Prostate gland (tissue), 2 donors: Measurements from ENCODE around the gene TNRC6B. TPM values are rescaled to one million over a fixed set of nuclear protein-coding genes. Genes with fewer than 3 reads are reported as not detected.
"Not testable (repeated sequence)": the region's sequence is repeated elsewhere in the genome, so short reads cannot be mapped to it uniquely, and the experiment has no call there.

ENCODE experiments used
- DNase-seq: peaks from one replicate; pipeline ENCODE4 v3.0.0-alpha.2; 2019; ENCODE audit warnings: low spot score
- H3K27ac ChIP-seq, 2 donors: fragments of 200-600 bp; sonication (generic); 2 replicates each; pipeline ENCODE4 v1.5.1; 2017 to 2019
- H3K27me3 ChIP-seq: fragments of 200-600 bp; sonication (generic); replicated peaks from 2 replicates; pipeline ENCODE4 v1.5.1; 2019; ENCODE audit not compliant: insufficient read depth
- H3K36me3 ChIP-seq, 2 donors: fragments of 200-600 bp; sonication (generic); 1 replicate in 1 of 2; 2 replicates in 1 of 2; pipeline versions ENCODE4 v1.5.1 to v1.8.1; 2017 to 2019
- H3K4me1 ChIP-seq: fragments of 200-600 bp; sonication (generic); replicated peaks from 2 replicates; pipeline ENCODE4 v1.5.1; 2019
- H3K4me3 ChIP-seq, 2 donors: fragments of 200-600 bp; sonication (generic); 2 replicates each; pipeline ENCODE4 v1.5.1; 2017 to 2019
- H3K9me3 ChIP-seq: fragments of 200-600 bp; sonication (generic); 2 replicates; pipeline ENCODE4 v1.5.1; 2017
- CTCF ChIP-seq, 4 experiments: fragments of 200-600 bp in 2 of 4; fragments of 450-650 bp in 2 of 4; sonication (generic) in 2 of 4; IDR thresholded peaks; 1 replicate in 3 of 4; 2 replicates in 1 of 4; pipeline ENCODE4 v1.5.1; 2016 to 2019; ENCODE audit warnings: antibody characterized with exemption in 4 of 4, mild to moderate bottlenecking in 2 of 4, moderate library complexity in 2 of 4
- POLR2A ChIP-seq: fragments of 450-650 bp; IDR thresholded peaks from one replicate; pipeline ENCODE4 v1.6.1; 2016; ENCODE audit warnings: antibody characterized with exemption, mild to moderate bottlenecking
- POLR2AphosphoS5 ChIP-seq: sonication (generic); formaldehyde crosslinking; IDR thresholded peaks from one replicate; pipeline ENCODE4 v1.6.1; 2017; ENCODE audit warnings: antibody characterized with exemption
- WGBS: methylation state at CpG from one replicate; pipeline ENCODE4 v1.1.5; 2018; 5-methylcytosine and 5-hydroxymethylcytosine counted together
- intact Hi-C: fragments of 100-400 bp; cut with DNase I; formaldehyde crosslinking; loops from one replicate; pipeline ENCODE4 v1.14.2; 2022
- total RNA-seq, 2 donors: library from RNA; depleted of rRNA; stranded (reverse); fragments of >200 nt; gene quantifications; one replicate each; pipeline ENCODE4 v1.1.0, GENCODE V29; 2016

Gene TNRC6B
- total RNA-seq, 2 donors from 2014 or later = 43.8 to 118 TPM

GRCh38 chr22:40193429-40194421 is 16.0 kb downstream of the TNRC6B start:
- DNase-seq = no peak
- Histone ChIP-seq H3K27ac (no peak overlapping the region), H3K4me1 (peaks cover 8% of the 10 kb centered on the region), H3K9me3 (no peaks in the 10 kb centered on the region), H3K36me3 (no peaks in the 10 kb centered on the region), H3K27me3 (no peaks in the 10 kb centered on the region), H3K4me3 (no peak overlapping the region)
- no peak for TF ChIP-seq POLR2AphosphoS5
- TF ChIP-seq POLR2A = no peak
- peak in 3 of 4 experiments; percentile 24 to 40 (median 27) for TF ChIP-seq CTCF (IDR thresholded peaks at IDR 0.05)
- 43% methylated on average over 13 of the region's 13 CpGs for WGBS
- intact Hi-C loops = no loop called here

DNA sequence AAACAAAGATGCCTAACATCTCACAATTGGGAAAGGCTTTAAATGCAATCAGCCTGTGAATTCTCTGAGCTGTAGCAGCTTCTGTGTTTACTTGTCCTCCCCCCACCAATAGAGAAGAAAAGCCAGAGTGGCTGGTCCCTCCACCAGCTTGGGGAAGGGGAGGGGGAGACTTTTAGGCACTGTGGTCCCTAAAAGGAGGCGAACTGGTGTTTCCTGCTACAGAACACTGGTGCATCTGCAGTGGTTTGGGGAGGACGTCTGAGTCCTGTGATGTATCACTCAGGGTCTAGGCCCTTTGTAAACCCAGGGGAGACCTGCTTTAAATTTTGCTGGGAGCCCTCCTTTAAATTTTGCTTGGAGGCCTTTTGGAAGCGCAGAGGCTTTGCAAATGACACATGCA is 16.9 kb downstream of the TNRC6B start:
- Histone ChIP-seq H3K27me3 (no peaks in the 10 kb centered on the region), H3K36me3 (no peaks in the 10 kb centered on the region), H3K9me3 (no peaks in the 10 kb centered on the region), H3K27ac (no peak overlapping the region), H3K4me1 (peaks cover 8% of the 10 kb centered on the region), H3K4me3 (no peak overlapping the region)
- intact Hi-C loops = no loop called here
- no peak for DNase-seq
- 48% methylated on average over 3 of the region's 3 CpGs for WGBS
- TF ChIP-seq POLR2A = no peak

- intact Hi-C loops = no loop called here
- Histone ChIP-seq H3K4me3 (no peak overlapping the region), H3K27me3 (no peaks in the 10 kb centered on the region), H3K4me1 (peaks cover 8% of the 10 kb centered on the region), H3K27ac (peak overlapping the region in 1 of 2 donors; percentile 15), H3K9me3 (no peaks in the 10 kb centered on the region), H3K36me3 (no peaks in the 10 kb centered on the region)
- 47% methylated on average over 7 of the region's 7 CpGs for WGBS
- TF ChIP-seq POLR2A (no peak), CTCF (IDR thresholded peaks at IDR 0.05) (no peak), POLR2AphosphoS5 (no peak)
- DNase-seq = no peak
Observed at GRCh38 chr22:40196628-40197360, 19.1 kb downstream of the TNRC6B start.

GRCh38 chr22:40197421-40197820 is 19.7 kb downstream of the TNRC6B start:
- intact Hi-C loops = not testable (repeated sequence)
- 44% methylated on average over 9 of the region's 9 CpGs for WGBS

DNA sequence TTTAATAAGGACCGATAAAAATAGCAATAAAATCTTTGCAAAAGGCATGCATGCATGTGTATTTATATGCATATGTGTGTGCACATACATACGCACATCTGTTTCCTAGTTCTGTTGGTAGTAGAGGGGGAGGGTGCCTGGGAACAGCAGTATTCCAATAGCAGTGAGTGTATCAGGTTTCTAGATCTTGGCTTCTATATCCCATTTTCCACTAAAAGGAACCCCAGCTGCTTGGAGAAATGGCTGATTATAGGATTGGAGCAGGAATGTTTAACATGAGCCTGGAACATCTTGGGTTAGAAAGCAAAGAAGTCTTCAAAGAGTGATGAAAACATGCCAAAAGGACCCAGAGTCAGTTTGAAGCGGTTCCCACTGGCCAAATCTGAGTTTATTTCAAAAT is 21.0 kb downstream of the TNRC6B start:
- H3K36me3 ChIP-seq = no peaks in the 10 kb centered on the region
- intact Hi-C loops = no loop called here
- H3K4me1 ChIP-seq = peaks cover 7% of the 10 kb centered on the region
- H3K27me3 ChIP-seq = no peaks in the 10 kb centered on the region
- H3K9me3 ChIP-seq = no peaks in the 10 kb centered on the region
- no peak for DNase-seq
- no peak overlapping the region for H3K4me3 ChIP-seq
- no peak for TF ChIP-seq POLR2AphosphoS5
- no peak for TF ChIP-seq POLR2A
- no peak for TF ChIP-seq CTCF (IDR thresholded peaks at IDR 0.05)
- H3K27ac ChIP-seq = no peak overlapping the region
- WGBS = 79% methylated on average over 3 of the region's 3 CpGs

More at GRCh38 chr22:40197421-40197820, 19.7 kb downstream of the TNRC6B start:
- not testable (repeated sequence) for H3K36me3 ChIP-seq, DNase-seq, H3K4me3 ChIP-seq, H3K9me3 ChIP-seq, H3K27ac ChIP-seq, H3K27me3 ChIP-seq, H3K4me1 ChIP-seq
